GM12872 (cell line): ENCODE data around the gene ADCY1.

ENCODE experiments used
- TF ChIP-seq, protein P1 (sequence below): IDR thresholded peaks from 3 replicates; pipeline ENCODE4 v1.5.1; 2011; ENCODE audit warnings: low read depth, mild to moderate bottlenecking, low read length, moderate library complexity; ENCODE audit not compliant: insufficient read depth

ADCY1 gene

DNA sequence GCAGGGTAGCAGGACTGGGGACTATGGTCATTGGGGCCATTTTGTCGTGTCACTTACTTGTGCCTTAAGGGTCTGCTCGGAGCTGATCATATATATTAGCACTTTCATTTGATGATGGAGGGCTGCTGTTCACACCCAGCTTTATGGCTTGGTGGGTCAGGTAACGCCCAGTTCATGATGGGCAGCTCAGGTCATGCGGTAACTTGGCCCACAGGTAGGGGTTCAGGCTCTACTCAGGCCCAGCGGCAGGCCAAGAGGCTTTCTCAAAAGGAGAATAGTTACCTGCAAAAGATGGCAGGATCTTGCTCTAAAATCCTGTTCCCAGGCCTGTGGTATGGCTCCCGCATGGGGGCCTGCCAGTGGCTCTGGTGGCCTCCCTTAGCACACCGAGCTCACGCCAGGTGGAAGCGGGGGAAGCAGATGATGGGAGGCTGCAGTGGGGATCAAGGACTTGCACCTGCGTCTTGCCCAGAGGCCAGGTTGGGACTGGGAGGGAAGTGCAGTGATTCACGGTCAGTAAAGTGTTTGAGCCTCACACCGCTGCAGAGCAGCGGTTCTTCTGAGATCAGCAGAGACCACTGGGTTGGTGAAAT is 109.5 kb downstream of the ADCY1 start:
- TF ChIP-seq, protein P1, sequence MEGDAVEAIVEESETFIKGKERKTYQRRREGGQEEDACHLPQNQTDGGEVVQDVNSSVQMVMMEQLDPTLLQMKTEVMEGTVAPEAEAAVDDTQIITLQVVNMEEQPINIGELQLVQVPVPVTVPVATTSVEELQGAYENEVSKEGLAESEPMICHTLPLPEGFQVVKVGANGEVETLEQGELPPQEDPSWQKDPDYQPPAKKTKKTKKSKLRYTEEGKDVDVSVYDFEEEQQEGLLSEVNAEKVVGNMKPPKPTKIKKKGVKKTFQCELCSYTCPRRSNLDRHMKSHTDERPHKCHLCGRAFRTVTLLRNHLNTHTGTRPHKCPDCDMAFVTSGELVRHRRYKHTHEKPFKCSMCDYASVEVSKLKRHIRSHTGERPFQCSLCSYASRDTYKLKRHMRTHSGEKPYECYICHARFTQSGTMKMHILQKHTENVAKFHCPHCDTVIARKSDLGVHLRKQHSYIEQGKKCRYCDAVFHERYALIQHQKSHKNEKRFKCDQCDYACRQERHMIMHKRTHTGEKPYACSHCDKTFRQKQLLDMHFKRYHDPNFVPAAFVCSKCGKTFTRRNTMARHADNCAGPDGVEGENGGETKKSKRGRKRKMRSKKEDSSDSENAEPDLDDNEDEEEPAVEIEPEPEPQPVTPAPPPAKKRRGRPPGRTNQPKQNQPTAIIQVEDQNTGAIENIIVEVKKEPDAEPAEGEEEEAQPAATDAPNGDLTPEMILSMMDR, result no peak

DNA sequence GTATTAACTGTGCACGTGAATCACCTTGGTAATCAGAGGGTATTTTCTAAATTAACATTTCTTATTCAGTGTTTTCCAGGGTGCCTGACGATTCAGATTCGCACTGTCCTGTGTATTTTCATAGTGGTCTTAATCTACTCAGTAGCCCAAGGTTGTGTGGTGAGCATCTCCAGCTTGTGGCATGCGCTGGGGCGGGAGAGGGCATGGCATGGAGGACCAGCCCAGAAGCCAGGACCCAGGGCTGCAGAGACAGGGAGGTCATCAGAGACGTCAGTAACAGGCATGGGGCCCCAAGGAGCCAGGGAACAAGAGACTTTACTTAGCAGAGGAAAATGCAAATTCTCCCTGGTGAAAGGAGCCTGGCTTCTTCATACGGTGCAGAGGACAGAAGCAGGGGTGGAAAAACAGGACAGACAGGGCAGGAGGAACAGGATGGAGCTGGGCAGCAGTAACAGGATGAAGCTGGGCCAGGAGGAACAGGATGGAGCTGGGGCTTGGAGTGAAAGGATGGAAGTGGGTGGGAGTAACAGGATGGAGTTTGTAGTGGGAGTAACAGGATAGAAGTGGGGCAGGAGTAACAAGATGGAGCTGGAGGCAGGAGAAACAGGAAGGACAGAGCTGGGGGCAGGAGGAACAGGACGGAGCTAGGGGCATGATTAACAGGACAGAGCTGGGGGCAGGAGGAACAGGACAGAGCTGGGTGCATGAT is 110.9 kb downstream of the ADCY1 start:
- TF ChIP-seq, protein P1, result no peak

DNA sequence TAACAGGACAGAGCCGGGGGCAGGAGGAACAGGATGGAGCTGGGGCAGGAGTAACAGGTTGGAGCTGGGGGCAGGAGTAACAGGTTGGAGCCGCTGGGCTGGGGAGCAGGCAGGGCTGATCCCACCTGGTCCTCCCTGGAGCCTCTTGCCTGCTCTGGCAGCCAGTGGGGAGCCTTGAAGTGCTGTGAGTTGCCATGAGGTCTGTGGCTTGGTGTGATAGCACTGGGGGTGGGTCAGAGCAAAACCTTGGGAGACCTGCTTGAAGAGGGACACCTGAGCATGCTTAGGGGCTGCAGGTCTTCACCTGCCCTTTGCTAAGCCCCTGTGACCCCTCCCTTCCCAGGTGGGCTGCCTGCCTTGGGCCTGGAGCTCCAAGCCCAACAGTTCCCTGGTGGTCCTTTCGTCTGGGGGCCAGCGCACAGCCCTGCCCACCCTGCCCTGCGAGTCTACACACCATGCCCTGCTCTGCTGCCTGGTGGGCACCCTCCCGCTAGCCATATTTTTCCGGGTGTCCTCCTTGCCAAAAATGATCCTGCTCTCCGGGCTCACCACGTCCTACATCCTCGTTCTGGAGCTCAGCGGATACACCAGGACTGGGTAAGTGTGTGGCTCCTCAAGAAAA is 111.6 kb downstream of the ADCY1 start:
- TF ChIP-seq, protein P1, result no peak

DNA sequence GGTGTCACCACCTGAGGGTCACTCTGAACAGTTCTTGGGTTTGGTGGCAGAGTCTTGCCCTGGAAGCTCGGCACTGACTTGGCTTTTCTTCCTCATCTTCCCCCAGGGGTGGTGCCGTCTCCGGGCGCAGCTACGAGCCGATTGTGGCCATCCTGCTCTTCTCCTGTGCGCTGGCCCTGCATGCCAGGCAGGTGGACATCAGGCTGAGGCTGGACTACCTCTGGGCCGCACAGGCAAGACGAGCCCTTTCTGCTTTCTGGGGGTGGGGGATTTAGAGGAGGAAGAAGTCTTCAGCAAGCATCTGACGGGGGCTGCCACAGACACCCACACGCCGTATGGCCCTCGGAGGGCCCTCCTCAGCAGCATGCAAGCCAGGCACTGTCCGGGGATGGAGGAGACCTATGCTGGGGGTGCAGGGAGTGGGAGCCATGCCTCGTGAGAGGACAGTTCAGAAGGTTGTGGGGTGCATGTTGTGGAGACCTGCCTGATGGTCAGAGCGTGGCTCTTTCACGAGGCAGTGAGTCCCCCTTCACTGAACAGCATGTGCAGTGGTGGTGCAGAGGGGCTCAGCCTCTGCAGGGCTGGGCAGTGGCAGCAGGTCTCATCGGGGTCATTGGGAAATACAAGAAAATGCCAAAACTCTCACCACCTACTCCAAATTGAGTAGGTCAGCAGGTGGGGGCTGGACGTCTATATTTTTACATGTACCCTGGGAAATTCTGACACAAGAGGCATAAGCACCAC is 112.4 kb downstream of the ADCY1 start:
- TF ChIP-seq, protein P1, result no peak

DNA sequence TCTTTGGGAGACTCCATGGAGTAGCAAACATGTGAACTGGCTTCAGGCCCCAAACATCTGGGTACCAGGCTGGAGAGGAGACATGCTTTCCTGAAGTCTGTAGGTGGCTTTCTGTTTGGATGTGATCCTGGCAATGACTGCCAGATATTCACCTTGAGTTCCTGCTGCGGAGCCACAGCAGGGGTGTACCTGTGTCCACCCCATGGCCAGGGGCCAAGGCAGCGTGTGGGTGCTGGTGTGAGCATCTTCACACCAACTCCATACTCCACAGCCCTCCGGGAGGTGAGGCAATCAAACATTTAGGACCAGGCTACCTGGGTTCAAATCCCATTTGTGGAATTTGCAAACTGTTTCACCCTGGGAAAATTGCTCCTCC is 113.0 kb downstream of the ADCY1 start:
- TF ChIP-seq, protein P1, result no peak

DNA sequence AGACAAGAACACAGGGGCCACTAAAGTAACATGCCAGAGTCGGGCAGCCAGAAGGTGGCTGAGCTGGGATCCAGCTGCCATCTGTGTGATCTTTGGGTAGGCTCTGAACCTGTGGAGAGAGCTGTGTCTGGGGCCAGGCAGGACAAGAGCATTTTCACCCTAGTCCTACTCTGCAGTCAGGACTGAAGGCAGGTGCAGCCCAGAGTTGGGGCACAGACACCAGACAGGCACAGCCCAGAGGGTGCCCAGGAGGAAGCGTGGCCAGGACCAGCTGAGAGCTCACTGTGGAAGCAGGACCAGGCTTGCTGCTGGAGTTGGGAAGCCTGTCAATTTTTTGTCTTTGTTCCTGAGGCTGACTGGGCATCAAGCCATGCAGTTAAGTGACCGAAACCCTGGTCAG is 113.6 kb downstream of the ADCY1 start:
- TF ChIP-seq, protein P1, result no peak

DNA sequence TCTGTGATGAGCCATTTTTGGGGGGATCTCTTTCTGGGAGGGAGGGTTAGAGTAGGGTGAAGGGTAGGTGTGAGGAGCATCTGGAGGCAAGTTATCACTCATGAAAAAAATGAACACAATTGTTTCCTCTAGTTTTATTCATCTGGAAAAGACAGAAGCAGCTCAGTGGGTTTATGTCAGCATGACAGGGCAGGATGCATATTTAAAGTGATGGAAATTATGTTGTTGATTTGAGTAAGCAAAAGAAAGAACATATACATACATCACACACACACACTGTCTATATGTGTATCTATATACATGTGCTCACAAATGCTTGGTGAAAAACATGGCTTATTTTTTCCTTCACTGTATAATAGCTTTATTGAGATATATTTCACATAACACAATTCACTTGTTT is 114.2 kb downstream of the ADCY1 start:
- TF ChIP-seq, protein P1, result no peak
